Right renal pelvis (tissue), 4 donors: ENCODE results near the gene THSD1. TPM values are rescaled to one million over a fixed set of nuclear protein-coding genes. Genes with fewer than 3 reads are reported as not detected.
"Not testable (repeated sequence)": the region's sequence is repeated elsewhere in the genome, so short reads cannot be mapped to it uniquely, and the experiment has no call there.

Experiments used
- DNase-seq, 4 donors: peaks; one replicate each; pipeline ENCODE4 v3.0.0-alpha.2; 2013; ENCODE audit warnings: low read depth in 4 of 4, low spot score in 3 of 4, missing footprints in 1 of 4
- polyA plus RNA-seq, 4 donors: library from polyadenylated mRNA; unstranded; fragments of 120-200 nt; gene quantifications; one replicate each; pipeline ENCODE4 v1.2.1, GENCODE V29; 2013; ENCODE audit not compliant: insufficient read length in 4 of 4

Gene THSD1
- polyA plus RNA-seq, 4 donors, result 7.0 to 8.8 (median 7.3) TPM

DNA sequence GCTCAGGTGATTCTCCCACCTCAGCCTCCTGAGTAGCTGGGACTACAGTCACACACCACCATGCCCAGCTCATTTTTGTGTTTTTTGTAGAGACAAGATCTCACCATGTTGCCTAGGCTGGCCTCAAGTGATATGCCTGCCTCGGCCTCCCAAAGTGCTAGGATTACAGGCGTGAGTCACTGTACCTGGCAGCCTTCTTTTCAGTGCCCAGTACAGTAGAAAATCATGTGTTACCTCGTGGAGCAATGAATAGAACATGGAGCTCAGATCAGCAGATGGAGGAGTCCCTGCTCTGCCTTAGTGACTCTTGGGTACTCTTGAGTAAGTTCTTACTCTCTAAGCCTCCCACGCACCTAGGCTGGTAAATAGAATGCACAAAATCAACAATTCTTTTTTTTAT lies 44.7 kb downstream of the THSD1 start:
- DNase-seq, result no peak

DNA sequence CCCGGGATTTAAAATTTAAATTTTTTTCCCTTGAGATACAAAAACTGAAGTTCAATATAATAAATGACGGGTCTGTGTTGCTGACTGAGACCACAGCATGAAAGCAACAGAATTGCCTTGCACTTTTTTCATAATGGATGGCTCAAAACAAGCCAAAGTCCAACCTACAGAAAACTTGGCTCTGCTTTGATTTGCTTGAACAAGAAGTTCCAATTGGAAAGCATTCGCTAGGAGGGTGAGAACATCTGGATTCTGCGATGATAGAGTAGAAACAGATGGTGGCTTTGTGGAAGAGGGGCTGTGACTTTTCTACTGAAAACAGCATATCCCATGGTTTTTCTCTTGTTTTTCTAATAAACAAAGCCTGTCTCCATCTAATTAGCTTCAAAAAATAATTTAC lies 46.4 kb downstream of the THSD1 start:
- peak; percentile 42 to 58 (median 56) for DNase-seq

DNA sequence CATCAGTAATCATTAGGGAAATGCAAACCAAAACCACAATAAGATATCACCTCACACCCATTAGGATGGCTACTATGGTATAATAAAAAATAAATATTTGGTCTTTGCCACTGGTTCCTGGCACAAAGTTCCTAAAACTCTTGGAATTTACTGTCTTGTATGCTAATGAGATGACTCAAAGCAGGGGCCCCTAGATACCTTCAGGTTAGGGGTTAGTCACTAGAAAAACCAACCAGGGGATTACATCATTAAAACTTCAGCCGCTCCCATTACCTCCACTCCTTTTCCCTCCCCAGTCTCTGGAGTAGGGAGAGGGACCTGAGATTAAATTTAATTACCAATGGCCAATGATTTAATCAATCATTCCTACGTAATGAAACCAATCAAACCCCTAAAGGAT lies 49.6 kb downstream of the THSD1 start:
- no peak for DNase-seq

DNA sequence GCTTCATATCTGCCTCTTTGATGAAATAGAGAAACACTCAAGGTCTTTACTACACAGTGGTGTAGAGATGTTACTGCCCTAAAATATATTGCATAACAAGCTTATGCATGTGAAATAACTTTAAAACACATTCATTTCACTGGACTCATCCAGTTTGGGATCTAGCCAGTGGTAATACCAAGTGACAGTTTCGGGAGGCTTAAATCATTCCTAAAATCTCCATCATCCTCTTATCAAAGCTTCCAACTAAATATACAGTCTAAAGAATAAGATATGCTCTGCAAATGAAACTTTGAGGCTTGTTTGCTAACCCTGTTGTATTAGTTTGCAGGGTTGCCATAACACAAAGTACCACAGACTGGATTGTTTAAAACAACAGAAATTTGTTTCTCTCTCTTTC lies 52.8 kb downstream of the THSD1 start:
- no peak for DNase-seq

DNA sequence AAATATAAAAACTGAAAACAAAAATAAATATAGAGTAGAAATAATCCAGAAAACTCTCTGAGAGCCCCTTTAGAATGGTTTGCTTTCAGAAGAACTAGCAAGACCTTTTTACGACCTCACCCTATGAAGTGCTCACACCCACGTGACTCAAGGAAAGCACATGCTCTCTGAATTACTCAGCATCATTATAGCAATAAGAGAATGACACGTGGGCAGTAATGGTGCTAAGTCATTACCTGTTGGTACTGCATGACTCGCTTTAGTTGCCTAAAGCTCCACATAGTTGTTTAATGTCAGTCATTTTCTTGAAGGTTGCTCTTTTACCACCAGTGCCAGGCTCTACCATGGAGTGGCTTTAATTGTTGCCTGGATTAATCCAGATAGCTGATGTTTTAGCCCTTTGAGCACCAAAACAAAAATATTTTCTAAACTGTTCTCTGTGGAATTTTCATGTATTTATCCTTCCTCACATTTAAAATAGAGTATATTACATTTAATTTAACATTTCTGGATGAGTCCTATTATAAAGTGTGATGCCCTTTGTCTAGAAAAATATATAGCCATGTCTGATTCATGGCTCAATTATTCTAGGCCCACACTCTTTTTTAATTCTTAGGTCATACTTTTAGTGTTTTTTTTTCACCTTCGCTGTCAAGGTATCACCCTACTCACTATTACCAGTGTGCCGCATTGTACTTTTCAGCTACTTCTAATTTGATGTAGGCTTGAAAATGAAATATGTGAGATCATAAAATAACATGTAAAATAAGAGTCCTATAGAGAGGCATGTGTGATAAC lies 56.8 kb downstream of the THSD1 start:
- DNase-seq, result no peak

DNA sequence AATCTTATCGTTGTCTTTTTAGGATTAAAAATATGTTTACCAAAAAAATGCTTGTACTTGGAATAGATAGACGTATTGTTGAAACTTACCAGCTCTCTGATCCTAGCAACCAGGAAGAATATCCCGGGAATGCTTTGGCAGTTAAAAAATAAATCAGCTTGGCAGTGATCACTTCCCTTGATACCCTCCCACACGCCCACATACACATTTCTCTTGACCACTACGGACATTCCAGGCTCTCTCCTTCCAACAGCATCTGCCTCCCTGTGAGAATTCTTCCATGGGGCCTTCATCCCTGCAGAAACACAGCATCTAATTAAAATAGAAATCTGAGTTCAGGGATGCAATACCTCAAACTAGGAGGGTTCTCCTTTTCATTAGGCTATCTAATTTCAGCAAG lies 57.9 kb downstream of the THSD1 start:
- no peak for DNase-seq

DNA sequence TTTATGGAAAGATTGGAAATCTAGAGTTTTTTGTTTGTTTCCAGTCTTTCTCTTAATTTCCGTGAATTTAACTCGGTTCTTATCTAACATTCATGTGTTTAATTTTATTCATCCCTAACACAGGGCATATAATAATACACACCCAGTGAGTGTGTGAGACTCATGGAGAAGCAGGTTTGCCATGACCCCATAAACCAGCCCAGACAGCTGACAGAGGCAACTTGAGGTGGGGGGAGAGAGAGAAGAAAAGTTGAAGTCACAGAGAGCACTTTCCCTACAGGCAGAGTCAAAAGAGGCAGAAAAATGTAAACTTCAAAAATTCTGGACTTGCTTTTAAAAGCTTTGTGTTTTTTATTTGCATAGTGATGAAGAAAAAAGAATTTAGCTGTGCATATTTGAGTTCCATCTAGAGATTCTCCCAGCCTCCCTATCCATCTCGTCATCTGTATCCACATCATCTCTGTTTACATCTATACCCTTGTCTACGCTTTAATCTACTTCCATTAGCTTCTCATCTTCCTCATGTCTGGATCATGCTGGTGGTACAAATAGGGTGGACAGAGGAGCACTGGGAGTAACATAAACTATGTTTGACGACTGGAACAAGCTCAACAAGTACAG lies 60.2 kb downstream of the THSD1 start:
- DNase-seq, result no peak

DNA sequence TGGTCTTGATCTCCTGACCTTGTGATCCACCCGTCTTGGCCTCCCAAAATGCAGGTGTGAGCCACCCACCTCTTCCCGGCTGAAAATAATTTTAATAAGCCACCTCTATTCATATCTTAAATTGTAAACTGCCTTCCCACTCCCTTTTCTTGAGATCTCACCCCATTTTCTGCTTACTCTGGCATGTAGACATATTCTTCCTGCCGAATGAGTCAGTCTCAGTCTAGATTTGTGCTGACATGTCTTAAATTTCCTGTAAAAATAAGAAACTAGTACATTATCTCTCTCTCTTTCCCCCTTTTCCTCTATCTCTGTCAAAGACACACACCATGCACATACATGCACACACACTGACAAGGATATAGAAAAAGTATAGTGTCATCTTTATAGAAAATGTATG lies 60.9 kb downstream of the THSD1 start:
- DNase-seq, result no peak

DNA sequence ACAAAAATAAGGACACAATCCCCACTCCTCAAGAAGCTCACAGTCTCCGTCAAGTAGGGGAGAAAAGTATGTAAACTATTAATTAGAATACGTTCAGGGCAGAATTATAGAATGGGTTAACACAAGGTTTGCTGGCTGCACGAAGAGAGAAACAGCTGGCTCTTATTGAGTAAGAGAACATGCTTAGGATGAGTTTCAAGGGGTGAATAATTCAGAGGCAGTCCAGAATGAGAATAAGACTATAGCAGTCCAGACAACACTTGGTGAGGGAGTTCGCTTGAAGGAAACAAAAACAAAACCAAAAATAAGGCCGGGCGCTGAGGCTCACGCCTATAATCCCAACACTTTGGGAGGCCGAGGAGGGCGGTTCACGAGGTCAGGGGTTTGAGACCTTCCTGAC lies 61.9 kb downstream of the THSD1 start:
- DNase-seq, result no peak

DNA sequence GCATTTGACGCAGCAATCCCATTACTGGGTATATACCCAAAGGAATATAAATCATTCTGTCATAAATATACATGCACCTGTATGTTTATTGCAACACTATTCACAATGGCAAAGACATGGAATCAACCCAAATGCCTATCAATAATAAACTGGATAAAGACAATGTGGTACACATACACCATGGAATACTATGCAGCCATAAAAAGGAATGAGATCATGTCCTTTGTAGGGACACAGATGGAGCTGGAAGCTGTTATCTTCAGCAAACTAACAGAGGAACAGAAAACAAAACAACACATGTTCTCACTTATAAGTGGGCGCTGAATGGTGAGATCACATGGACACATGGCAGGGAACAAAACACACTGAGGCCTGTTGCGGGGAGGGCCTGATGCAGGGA lies 63.8 kb downstream of the THSD1 start:
- DNase-seq, result not testable (repeated sequence)

DNA sequence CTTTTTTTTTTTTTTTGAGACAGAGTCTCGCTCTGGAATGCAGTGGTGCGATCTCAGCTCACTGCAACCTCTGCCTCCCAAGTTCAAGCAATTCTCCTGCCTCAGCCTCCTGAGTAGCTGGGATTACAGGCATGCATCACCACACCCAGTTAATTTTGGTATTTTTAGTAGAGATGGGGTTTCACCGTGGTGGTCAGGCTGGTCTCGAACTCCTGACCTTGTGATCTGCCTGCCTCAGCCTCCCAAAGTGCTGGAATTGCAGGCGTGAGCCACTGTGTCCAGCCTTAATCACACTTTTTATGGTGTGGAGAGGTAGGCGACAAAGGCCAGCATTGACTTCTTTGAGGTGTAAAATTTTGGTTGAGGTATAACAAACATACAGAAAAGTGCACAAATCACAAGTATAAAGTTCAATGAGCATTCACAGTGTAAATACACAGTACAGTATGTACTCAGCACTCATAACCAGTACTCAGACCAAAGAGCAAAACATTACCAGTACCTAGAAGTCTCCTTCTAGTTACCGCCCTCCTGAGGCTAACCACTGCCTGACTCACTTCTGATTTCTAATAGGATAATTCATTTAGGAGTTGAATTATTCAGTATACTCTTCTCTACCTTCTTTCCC lies 68.0 kb downstream of the THSD1 start:
- DNase-seq, result not testable (repeated sequence)

DNA sequence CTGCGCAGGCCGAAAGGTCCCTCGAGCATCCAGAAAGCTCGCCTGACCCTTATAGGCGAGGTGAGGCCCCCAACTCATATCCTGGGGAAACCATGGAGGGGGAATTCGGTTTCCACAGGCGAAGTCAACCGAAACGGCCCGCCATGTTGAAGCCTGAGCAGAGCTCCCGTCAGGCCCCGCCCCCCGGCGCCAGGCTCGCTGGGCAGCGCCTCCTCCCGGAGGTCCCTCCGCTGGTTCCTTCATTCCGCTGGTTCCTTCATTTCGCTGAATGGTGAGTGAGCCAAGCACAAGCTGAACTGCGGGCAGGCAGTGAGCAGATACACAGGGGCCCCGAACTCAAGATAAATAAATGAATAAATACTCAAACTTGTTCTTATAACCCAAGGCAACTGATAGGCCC lies 71.9 kb downstream of the THSD1 start:
- DNase-seq, result not testable (repeated sequence)

DNA sequence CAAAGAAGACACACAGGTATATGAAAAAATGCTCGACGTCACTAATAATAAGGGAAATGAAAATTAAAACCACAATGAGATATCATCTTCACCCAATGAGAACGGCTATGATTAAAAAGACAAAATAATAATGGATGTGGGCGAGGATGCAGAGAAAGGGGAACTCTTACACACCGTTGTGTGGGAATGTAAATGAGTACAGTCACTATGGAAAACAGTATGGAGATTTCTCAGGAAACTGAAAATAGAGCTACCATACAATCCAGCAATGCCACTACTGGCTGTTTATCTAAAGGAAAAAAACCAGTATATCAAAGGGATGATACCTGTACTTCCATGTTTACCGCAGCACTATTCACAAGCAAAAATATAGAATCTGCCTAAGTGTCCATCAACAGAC lies 74.1 kb downstream of the THSD1 start:
- DNase-seq, result not testable (repeated sequence)

Other genes with a start within 250 kb of the THSD1 start
- gene NEK3, start 246.6 kb downstream of the THSD1 start, polyA plus RNA-seq, result 10 to 100 TPM; 22.1 to 32.5 (median 27.4) TPM
- gene VPS36, start 44.5 kb upstream of the THSD1 start, polyA plus RNA-seq, result 10 to 100 TPM; 43.7 to 58.1 (median 53.5) TPM
- gene CKAP2, start 49.3 kb upstream of the THSD1 start, polyA plus RNA-seq, result 10 to 100 TPM; 44.1 to 70.7 (median 60.7) TPM
- 10 to 100 TPM; 20.2 to 21.9 (median 20.9) TPM for gene HNRNPA1L2, start 236.3 kb upstream of the THSD1 start, polyA plus RNA-seq
- 10 to 100 TPM; 53.4 to 58.6 (median 56.4) TPM for gene SUGT1, start 246.7 kb upstream of the THSD1 start, polyA plus RNA-seq